Pons (tissue), 1 donor: ENCODE measurements around the gene GPC6.

ENCODE experiments used
- DNase-seq: peaks from one replicate; pipeline ENCODE4 v3.0.0-alpha.2; 2016; ENCODE audit warnings: low spot score

GPC6 gene

GRCh38 chr13:93377196-93377595, 150.6 kb downstream of the GPC6 start:
- no peak for DNase-seq

GRCh38 chr13:93378184-93378583, 151.6 kb downstream of the GPC6 start:
- DNase-seq: no peak

GRCh38 chr13:93386116-93386515, 159.5 kb downstream of the GPC6 start:
- DNase-seq: no peak

- DNase-seq: no peak
Observed at GRCh38 chr13:93388701-93389100, 162.1 kb downstream of the GPC6 start.

GRCh38 chr13:93397619-93398018, 171.0 kb downstream of the GPC6 start:
- DNase-seq: no peak

GRCh38 chr13:93398167-93399035, 171.8 kb downstream of the GPC6 start:
- no peak for DNase-seq

- DNase-seq: no peak
Observed at GRCh38 chr13:93399212-93399611, 172.6 kb downstream of the GPC6 start.

GRCh38 chr13:93406136-93406535, 179.5 kb downstream of the GPC6 start:
- DNase-seq: no peak

GRCh38 chr13:93407551-93407950, 180.9 kb downstream of the GPC6 start:
- DNase-seq: no peak

GRCh38 chr13:93409001-93409400, 182.4 kb downstream of the GPC6 start:
- no peak for DNase-seq

- no peak for DNase-seq
Observed at GRCh38 chr13:93409816-93410215, 183.2 kb downstream of the GPC6 start.

GRCh38 chr13:93411186-93411680, 184.6 kb downstream of the GPC6 start:
- DNase-seq: no peak

- no peak for DNase-seq
Observed at GRCh38 chr13:93412676-93413075, 186.1 kb downstream of the GPC6 start.

GRCh38 chr13:93413972-93414717, 187.5 kb downstream of the GPC6 start:
- no peak for DNase-seq

- DNase-seq: no peak
Observed at GRCh38 chr13:93416736-93417355, 190.2 kb downstream of the GPC6 start.

GRCh38 chr13:93418398-93418797, 191.8 kb downstream of the GPC6 start:
- DNase-seq: no peak

- no peak for DNase-seq
Observed at GRCh38 chr13:93420206-93420605, 193.6 kb downstream of the GPC6 start.

- no peak for DNase-seq
Observed at GRCh38 chr13:93420887-93421286, 194.3 kb downstream of the GPC6 start.

- no peak for DNase-seq
Observed at GRCh38 chr13:93422980-93423543, 196.5 kb downstream of the GPC6 start.

GRCh38 chr13:93425411-93425810, 198.8 kb downstream of the GPC6 start:
- no peak for DNase-seq

- DNase-seq: no peak
Observed at GRCh38 chr13:93430381-93430780, 203.8 kb downstream of the GPC6 start.

GRCh38 chr13:93435651-93436050, 209.0 kb downstream of the GPC6 start:
- no peak for DNase-seq
